Neural cell (in vitro differentiated cells): ENCODE data around the gene PMS2.

Experiments
- CTCF ChIP-seq: fragments of 450-650 bp; IDR thresholded peaks from 2 replicates; pipeline ENCODE4 v1.5.1; 2014; ENCODE audit warnings: antibody characterized with exemption, mild to moderate bottlenecking, moderate library complexity; ENCODE audit not compliant: poor library complexity, severe bottlenecking
- EP300 ChIP-seq: fragments of 450-650 bp; conservative IDR thresholded peaks from 2 replicates; pipeline ENCODE4 v1.6.1; 2014; ENCODE audit warnings: antibody characterized with exemption, mild to moderate bottlenecking, moderate library complexity; ENCODE audit not compliant: poor library complexity, severe bottlenecking
- EZH2 ChIP-seq: fragments of 200-600, 300-800 bp; shearing (Covaris generic), sonication (generic); IDR thresholded peaks from 2 replicates; pipeline ENCODE4 v1.6.1; 2014; ENCODE audit warnings: antibody characterized with exemption, low read length, borderline replicate concordance, mild to moderate bottlenecking; ENCODE audit not compliant: insufficient read depth, poor library complexity, severe bottlenecking
- MXI1 ChIP-seq: fragments of 450-650 bp; conservative IDR thresholded peaks from 2 replicates; pipeline ENCODE4 v1.6.1; 2014; ENCODE audit warnings: antibody characterized with exemption, mild to moderate bottlenecking; ENCODE audit not compliant: poor library complexity, severe bottlenecking
- POLR2AphosphoS5 ChIP-seq: IDR thresholded peaks from 2 replicates; pipeline ENCODE4 v1.6.1; 2012
- RAD21 ChIP-seq: fragments of 450-650 bp; conservative IDR thresholded peaks from 2 replicates; pipeline ENCODE4 v1.6.1; 2014; ENCODE audit warnings: antibody characterized with exemption, mild to moderate bottlenecking, moderate library complexity
- REST ChIP-seq: IDR thresholded peaks from 2 replicates; pipeline ENCODE4 v1.6.1; 2012; ENCODE audit warnings: borderline replicate concordance
- SMC3 ChIP-seq: fragments of 450-650 bp; conservative IDR thresholded peaks from 2 replicates; pipeline ENCODE4 v1.6.1; 2014; ENCODE audit warnings: antibody characterized with exemption, mild to moderate bottlenecking, moderate library complexity; ENCODE audit not compliant: poor library complexity
- TAF1 ChIP-seq: IDR thresholded peaks from 2 replicates; pipeline ENCODE4 v1.6.1; 2012; ENCODE audit warnings: low read depth

GRCh38 chr7:6056616-6057015 is 47.8 kb upstream of the PMS2 start:
- no peak for TF ChIP-seq CTCF
- TF ChIP-seq POLR2AphosphoS5: no peak
- no peak for TF ChIP-seq EP300
- TF ChIP-seq REST: no peak
- TF ChIP-seq MXI1: no peak
- TF ChIP-seq RAD21: no peak
- no peak for TF ChIP-seq TAF1
- TF ChIP-seq SMC3: no peak
- TF ChIP-seq EZH2: no peak
